GM04504 (cell line): ENCODE results near the gene MEIS3.

Source experiments
- DNase-seq: peaks from one replicate; pipeline ENCODE4 v3.0.0-alpha.2; 2012; ENCODE audit warnings: low read depth

Gene MEIS3

GRCh38 chr19:47435196-47435595 is 15.9 kb upstream of the MEIS3 start:
- DNase-seq: no peak

- DNase-seq: no peak
Measured at GRCh38 chr19:47434088-47434487, 14.8 kb upstream of the MEIS3 start.

GRCh38 chr19:47433121-47433520 is 13.8 kb upstream of the MEIS3 start:
- no peak for DNase-seq

GRCh38 chr19:47432499-47432898 is 13.2 kb upstream of the MEIS3 start:
- DNase-seq: no peak

GRCh38 chr19:47432091-47432490 is 12.8 kb upstream of the MEIS3 start:
- no peak for DNase-seq

- no peak for DNase-seq
Measured at GRCh38 chr19:47430041-47430802, 10.9 kb upstream of the MEIS3 start.

GRCh38 chr19:47429140-47429793 is 9.9 kb upstream of the MEIS3 start:
- DNase-seq: no peak

GRCh38 chr19:47428177-47428894 is 9.0 kb upstream of the MEIS3 start:
- DNase-seq: peak; percentile 97

- no peak for DNase-seq
Measured at GRCh38 chr19:47427241-47428176, 8.2 kb upstream of the MEIS3 start.

- DNase-seq: no peak
Measured at GRCh38 chr19:47423203-47423882, 4.0 kb upstream of the MEIS3 start.

- no peak for DNase-seq
Measured at GRCh38 chr19:47422417-47423163, 3.3 kb upstream of the MEIS3 start.

- no peak for DNase-seq
Measured at GRCh38 chr19:47421844-47422395, 2.6 kb upstream of the MEIS3 start.

- no peak for DNase-seq
Measured at GRCh38 chr19:47421244-47421786, 2.0 kb upstream of the MEIS3 start.

- DNase-seq: no peak
Measured at GRCh38 chr19:47419789-47420188, 462 bp upstream of the MEIS3 start.

GRCh38 chr19:47418692-47419029 is 666 bp downstream of the MEIS3 start:
- no peak for DNase-seq

GRCh38 chr19:47417746-47418691 is 1.3 kb downstream of the MEIS3 start:
- DNase-seq: no peak

GRCh38 chr19:47417107-47417745 is 2.1 kb downstream of the MEIS3 start:
- DNase-seq: no peak

- no peak for DNase-seq
Measured at GRCh38 chr19:47416643-47416985, 2.7 kb downstream of the MEIS3 start.
